ENCODE measurements around the gene LAMB4.

GRCh38 chr7:107982918-107983389 lies 147.2 kb downstream of the LAMB4 start:
- TF ChIP-seq CTCF (IDR thresholded peaks at IDR 0.05; ENCODE audit: low read depth, low read length, poor library complexity, severe bottlenecking) (no peak), EZH2phosphoT487 (IDR thresholded peaks at IDR 0.05; ENCODE audit: borderline replicate concordance, low read length) (no peak)
